ENCODE measurements around the gene GRIK2. TPM values are rescaled to one million over a fixed set of nuclear protein-coding genes. Genes with fewer than 3 reads are reported as not detected.

GRIK2 gene
- total and polyA plus RNA-seq, 2 of the 4 experiments (the other 2 are of a cell fraction), result 8.2 to 15.2 TPM

DNA sequence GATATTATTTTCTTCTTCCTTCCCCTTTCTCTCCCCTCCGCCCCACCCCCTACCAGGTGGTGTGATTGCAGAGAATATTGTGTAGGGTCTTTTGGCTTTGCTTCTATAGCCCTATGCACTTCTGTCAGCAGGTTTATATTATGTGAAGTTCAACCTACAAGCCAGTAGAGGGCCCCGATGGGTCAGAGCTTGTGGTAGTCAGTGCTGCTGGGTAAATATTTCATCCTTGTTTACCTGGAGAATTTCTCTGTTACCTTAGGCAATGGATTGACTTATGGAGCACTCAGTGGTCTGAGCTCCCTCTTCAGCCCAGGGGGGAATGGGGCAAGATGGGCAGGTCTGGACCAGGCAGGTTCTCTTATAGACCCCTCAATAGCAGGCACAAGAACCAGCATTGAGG lies 720.9 kb downstream of the GRIK2 start:
- Histone ChIP-seq H2BK20ac (ENCODE audit: low read depth, low read length) (no peak overlapping the region), H3K18ac (ENCODE audit: low read depth, low read length) (no peak overlapping the region), H4K91ac (ENCODE audit: insufficient read depth, low read depth, low read length) (no peak overlapping the region), H3K4me2 (ENCODE audit: low read depth, low read length) (no peak overlapping the region), H2AFZ (replicated peaks; ENCODE audit: low read length, poor library complexity) (no peak overlapping the region), H3K4ac (ENCODE audit: low read depth, low read length) (no peak overlapping the region), H3K36me3 (ENCODE audit: control insufficient read depth, insufficient read depth, low read length) (no peaks in the 10 kb centered on the region), H3K23ac (ENCODE audit: low read depth, low read length) (no peak overlapping the region), H3K4me1 (ENCODE audit: control insufficient read depth, insufficient read depth, low read length) (no peaks in the 10 kb centered on the region), H4K5ac (ENCODE audit: low read depth, low read length) (no peak overlapping the region), H2BK15ac (ENCODE audit: low read depth, low read length) (no peak overlapping the region), H4K8ac (ENCODE audit: low read depth in 2 of 2, low read length in 2 of 2) (no peak overlapping the region), H3K9ac (ENCODE audit: low read depth, low read length) (no peak overlapping the region), H3K14ac (replicated peaks; ENCODE audit: low read depth, low read length) (no peak overlapping the region), H2BK120ac (ENCODE audit: low read depth, low read length) (no peak overlapping the region), H3K9me1 (ENCODE audit: insufficient read depth, low read length) (no peaks in the 10 kb centered on the region), H3K56ac (ENCODE audit: extremely low read depth, insufficient read depth, low read length) (no peak overlapping the region), H4K20me1 (ENCODE audit: insufficient read depth, low read length) (no peaks in the 10 kb centered on the region), H3K9me3 (ENCODE audit: control insufficient read depth, insufficient read depth, low read length) (no peaks in the 10 kb centered on the region), H2AK9ac (replicated peaks; ENCODE audit: low read depth, low read length, poor library complexity) (no peak overlapping the region), H2BK5ac (ENCODE audit: low read depth, low read length, poor library complexity, severe bottlenecking) (no peak overlapping the region), H3K79me1 (ENCODE audit: low read depth in 1 of 2, low read length in 2 of 2) (no peaks in the 10 kb centered on the region), H3K27me3 (ENCODE audit: control insufficient read depth, insufficient read depth, low read length) (no peaks in the 10 kb centered on the region), H3K4me3 (ENCODE audit: insufficient read depth, low read depth, low read length) (no peak overlapping the region), H2AK5ac (ENCODE audit: low read depth, low read length) (no peak overlapping the region), H3K27ac (ENCODE audit: insufficient read depth, low read length) (no peak overlapping the region)
- in situ Hi-C loops (cut with MboI; ENCODE audit: low sequenced_read_pairs), result no loop called here
- no peak for ATAC-seq (ENCODE audit: low read depth)
- ChIA-PET CTCF (no interaction called here), POLR2A (ENCODE audit: unreplicated experiment) (no interaction called here)
- intact Hi-C loops (cut with micrococcal nuclease), result no loop called here
- no CpG with 5 or more reads among the region's 2 CpGs for WGBS, 2 experiments (ENCODE audit: extremely low coverage in 2 of 2, insufficient read length in 1 of 2)
- dilution Hi-C loops (cut with HindIII; ENCODE audit: low sequenced_read_pairs, unreplicated experiment), result no loop called here
- TF ChIP-seq, protein P1, sequence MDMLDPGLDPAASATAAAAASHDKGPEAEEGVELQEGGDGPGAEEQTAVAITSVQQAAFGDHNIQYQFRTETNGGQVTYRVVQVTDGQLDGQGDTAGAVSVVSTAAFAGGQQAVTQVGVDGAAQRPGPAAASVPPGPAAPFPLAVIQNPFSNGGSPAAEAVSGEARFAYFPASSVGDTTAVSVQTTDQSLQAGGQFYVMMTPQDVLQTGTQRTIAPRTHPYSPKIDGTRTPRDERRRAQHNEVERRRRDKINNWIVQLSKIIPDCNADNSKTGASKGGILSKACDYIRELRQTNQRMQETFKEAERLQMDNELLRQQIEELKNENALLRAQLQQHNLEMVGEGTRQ (IDR thresholded peaks at IDR 0.05; ENCODE audit: low read depth, low read length), result no peak
- TF ChIP-seq CHD1 (IDR thresholded peaks at IDR 0.05; ENCODE audit: low read depth, low read length) (no peak), BHLHE40 (IDR thresholded peaks at IDR 0.05; ENCODE audit: low read depth, low read length) (no peak), FOS (IDR thresholded peaks at IDR 0.05; ENCODE audit: low read depth, low read length) (no peak), MXI1 (IDR thresholded peaks at IDR 0.05; ENCODE audit: borderline replicate concordance, low read depth, low read length) (no peak), RFX5 (IDR thresholded peaks at IDR 0.05; ENCODE audit: low read depth, low read length) (no peak), RAD21 (IDR thresholded peaks at IDR 0.05; ENCODE audit: low read length) (no peak), NFE2L2 (IDR thresholded peaks at IDR 0.05; ENCODE audit: low read depth, low read length) (no peak), SMC3 (IDR thresholded peaks at IDR 0.05; ENCODE audit: low read depth, low read length) (no peak), ELK1 (IDR thresholded peaks at IDR 0.05; ENCODE audit: borderline replicate concordance, low read depth, low read length) (no peak), CEBPB (IDR thresholded peaks at IDR 0.05; ENCODE audit: low read depth, low read length) (no peak), RCOR1 (IDR thresholded peaks at IDR 0.05; ENCODE audit: insufficient replicate concordance, low read length) (no peak), POLR2A (IDR thresholded peaks at IDR 0.05; ENCODE audit: low read depth, low read length) (no peak), MAFK (IDR thresholded peaks at IDR 0.05; ENCODE audit: low read depth, low read length) (no peak), MAZ (IDR thresholded peaks at IDR 0.05; ENCODE audit: borderline replicate concordance, low read depth, low read length) (no peak)
- TF ChIP-seq, protein P2, sequence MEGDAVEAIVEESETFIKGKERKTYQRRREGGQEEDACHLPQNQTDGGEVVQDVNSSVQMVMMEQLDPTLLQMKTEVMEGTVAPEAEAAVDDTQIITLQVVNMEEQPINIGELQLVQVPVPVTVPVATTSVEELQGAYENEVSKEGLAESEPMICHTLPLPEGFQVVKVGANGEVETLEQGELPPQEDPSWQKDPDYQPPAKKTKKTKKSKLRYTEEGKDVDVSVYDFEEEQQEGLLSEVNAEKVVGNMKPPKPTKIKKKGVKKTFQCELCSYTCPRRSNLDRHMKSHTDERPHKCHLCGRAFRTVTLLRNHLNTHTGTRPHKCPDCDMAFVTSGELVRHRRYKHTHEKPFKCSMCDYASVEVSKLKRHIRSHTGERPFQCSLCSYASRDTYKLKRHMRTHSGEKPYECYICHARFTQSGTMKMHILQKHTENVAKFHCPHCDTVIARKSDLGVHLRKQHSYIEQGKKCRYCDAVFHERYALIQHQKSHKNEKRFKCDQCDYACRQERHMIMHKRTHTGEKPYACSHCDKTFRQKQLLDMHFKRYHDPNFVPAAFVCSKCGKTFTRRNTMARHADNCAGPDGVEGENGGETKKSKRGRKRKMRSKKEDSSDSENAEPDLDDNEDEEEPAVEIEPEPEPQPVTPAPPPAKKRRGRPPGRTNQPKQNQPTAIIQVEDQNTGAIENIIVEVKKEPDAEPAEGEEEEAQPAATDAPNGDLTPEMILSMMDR (conservative IDR thresholded peaks at IDR 0.05; ENCODE audit: low read depth, low read length), result no peak
- no TSS peak for BruUV-seq (replicated peaks)
- DNase-seq, result no peak

Measured in IMR-90 (cell line).